Esophagus squamous epithelium (tissue), 5 donors: Measurements from ENCODE around the gene EIF3I. TPM values are rescaled to one million over a fixed set of nuclear protein-coding genes. Genes with fewer than 3 reads are reported as not detected.

Experiments used
- DNase-seq: peaks from one replicate; lab custom pipeline; 2025; lab: John Stamatoyannopoulos, UW
- H3K27ac ChIP-seq, 4 donors: fragments of 200-600 bp; sonication (generic); one replicate each; pipeline ENCODE4 v1.5.1; 2016 to 2019; ENCODE audit warnings: mild to moderate bottlenecking in 1 of 4
- H3K27me3 ChIP-seq, 4 donors: fragments of 200-600 bp; sonication (generic); 1 replicate in 3 of 4; 2 replicates in 1 of 4; pipeline versions ENCODE4 v1.5.1 to v1.6.0; 2017 to 2021; ENCODE audit warnings: antibody characterized with exemption in 1 of 4
- H3K36me3 ChIP-seq, 3 donors: fragments of 200-600 bp; sonication (generic); one replicate each; pipeline ENCODE4 v1.5.1; 2016 to 2019
- H3K4me1 ChIP-seq, 3 donors: fragments of 200-600 bp; sonication (generic); one replicate each; pipeline ENCODE4 v1.5.1; 2017 to 2019
- H3K4me3 ChIP-seq, 4 donors: fragments of 200-600 bp; sonication (generic); 1 replicate in 3 of 4; 2 replicates in 1 of 4; pipeline ENCODE4 v1.5.1; 2016 to 2019; ENCODE audit warnings: mild to moderate bottlenecking in 2 of 4, moderate library complexity in 1 of 4
- H3K9me3 ChIP-seq, 3 donors: fragments of 200-600 bp; sonication (generic); one replicate each; pipeline ENCODE4 v1.5.1; 2016 to 2019
- CTCF ChIP-seq, 6 experiments: fragments of 450-650 bp in 4 of 6; fragments of 200-600 bp in 2 of 6; sonication (generic) in 2 of 6; IDR thresholded peaks; one replicate each; pipeline ENCODE4 v1.5.1; 2016 to 2019; ENCODE audit warnings: antibody characterized with exemption in 6 of 6, mild to moderate bottlenecking in 4 of 6, moderate library complexity in 4 of 6
- POLR2A ChIP-seq, 4 donors: fragments of 450-650 bp; IDR thresholded peaks; one replicate each; pipeline ENCODE4 v1.6.1; 2017; ENCODE audit warnings: antibody characterized with exemption in 4 of 4, mild to moderate bottlenecking in 4 of 4, moderate library complexity in 3 of 4
- WGBS, 2 donors: methylation state at CpG; one replicate each; pipeline ENCODE4 v1.1.5; 2018; 5-methylcytosine and 5-hydroxymethylcytosine counted together
- intact Hi-C: fragments of 100-400 bp; cut with DNase I; formaldehyde crosslinking; loops from one replicate; pipeline ENCODE4 v1.15.0; 2022
- total RNA-seq, 4 donors: library from RNA; depleted of rRNA; stranded (reverse); fragments of >200 nt; gene quantifications; one replicate each; pipeline ENCODE4 v1.1.0, GENCODE V29; 2016
- donor health status: DM: yes; HTN: yes; CAD: no.

The EIF3I gene
- total RNA-seq, 4 donors from 2014 or later: 143 to 220 (median 202) TPM

- DNase-seq: no peak
- no peaks in the 10 kb centered on the region for H3K9me3 ChIP-seq
- no peak overlapping the region for H3K4me3 ChIP-seq
- H3K27me3 ChIP-seq: no peaks in the 10 kb centered on the region
- H3K4me1 ChIP-seq: peaks cover 2 to 14% (median 7%) of the 10 kb centered on the region in 3 donors
- peaks cover 41 to 98% (median 46%) of the 10 kb centered on the region in 3 donors for H3K36me3 ChIP-seq
- H3K27ac ChIP-seq: no peak overlapping the region
- intact Hi-C loops: no loop called here
- 72 to 86% methylated on average over 3 of the region's 3 CpGs for WGBS, 2 donors
- no peak for TF ChIP-seq CTCF (IDR thresholded peaks at IDR 0.05)
- TF ChIP-seq POLR2A (IDR thresholded peaks at IDR 0.05): no peak
Measured at GRCh38 chr1:32228771-32229170, 6.6 kb downstream of the EIF3I start.

DNA sequence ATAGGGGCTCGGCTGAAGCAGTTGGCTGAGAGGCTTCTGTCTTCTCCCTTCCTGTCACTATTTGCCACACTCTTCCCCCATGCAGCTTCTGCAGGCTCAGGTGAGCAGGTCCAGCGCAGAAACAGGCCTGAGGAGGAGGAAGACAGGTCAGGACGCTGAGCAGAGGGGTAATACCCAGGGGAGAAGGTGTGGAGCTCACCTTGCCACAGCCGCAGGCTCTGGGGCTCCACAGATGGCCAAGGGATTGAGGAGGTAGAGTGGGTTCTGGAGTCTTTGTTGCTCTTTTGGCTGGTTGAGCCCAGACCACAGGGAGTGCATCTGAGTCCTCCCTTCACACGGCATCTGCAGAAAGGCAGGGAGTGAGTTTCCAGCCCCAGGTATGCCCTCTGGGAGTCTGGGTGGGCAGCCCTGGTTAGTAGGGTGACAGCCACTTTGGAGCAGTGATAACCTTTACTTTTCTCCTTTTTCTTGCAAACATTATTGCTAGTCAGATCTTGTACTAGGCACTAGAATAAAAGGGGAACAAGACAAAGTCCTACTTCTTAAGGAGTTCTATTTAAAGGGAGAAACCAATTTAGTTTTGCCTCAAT, 9.7 kb downstream of the EIF3I start:
- 77 to 91% methylated on average over 4 of the region's 5 CpGs for WGBS, 2 donors
- no peak overlapping the region for H3K27ac ChIP-seq
- H3K4me1 ChIP-seq: peaks cover 0 to 10% (median 9%) of the 10 kb centered on the region in 3 donors
- H3K27me3 ChIP-seq: no peaks in the 10 kb centered on the region
- H3K4me3 ChIP-seq: no peak overlapping the region
- DNase-seq: no peak
- intact Hi-C loops: no loop called here
- H3K9me3 ChIP-seq: no peaks in the 10 kb centered on the region
- peaks cover 39 to 77% (median 41%) of the 10 kb centered on the region in 3 donors for H3K36me3 ChIP-seq
- no peak for TF ChIP-seq CTCF (IDR thresholded peaks at IDR 0.05)
- no peak for TF ChIP-seq POLR2A (IDR thresholded peaks at IDR 0.05)

DNA sequence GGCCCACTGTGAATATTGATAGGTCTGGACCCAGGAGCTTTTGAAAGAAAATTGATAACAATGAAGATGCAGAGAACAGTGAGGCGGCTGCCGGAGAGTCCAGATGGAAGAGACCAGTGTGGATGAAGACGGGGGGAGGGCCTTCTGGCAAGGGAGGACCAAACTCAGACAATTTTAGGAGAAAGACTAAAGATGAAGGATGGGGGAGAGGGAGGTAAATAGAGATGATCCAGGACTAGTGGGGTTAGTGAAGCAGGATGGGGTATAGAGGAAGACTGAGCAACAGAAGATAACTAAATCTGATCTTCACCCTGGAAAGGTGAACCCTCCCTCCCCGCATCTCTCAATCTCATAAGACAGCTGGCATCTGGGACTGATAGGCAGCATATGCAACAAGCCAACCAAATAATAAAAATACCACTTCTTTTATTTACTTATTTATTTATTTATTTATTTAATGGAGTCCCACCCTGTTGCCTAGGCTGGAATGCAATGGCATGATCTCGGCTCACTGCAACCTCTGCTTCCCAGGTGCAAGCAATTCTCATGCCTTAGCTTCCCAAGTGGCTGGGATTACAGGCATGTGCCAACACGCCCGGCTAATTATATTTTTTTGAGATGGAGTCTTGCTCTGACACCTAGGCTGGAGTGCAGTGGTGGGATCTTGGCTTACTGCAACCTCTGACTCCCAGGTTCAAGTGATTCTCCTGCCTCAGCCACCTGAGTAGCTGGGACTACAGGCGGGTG, 10.5 kb downstream of the EIF3I start:
- H3K36me3 ChIP-seq: peaks cover 34 to 69% (median 36%) of the 10 kb centered on the region in 3 donors
- H3K4me1 ChIP-seq: peaks cover 0 to 10% (median 9%) of the 10 kb centered on the region in 3 donors
- intact Hi-C loops: no loop called here
- no peaks in the 10 kb centered on the region for H3K9me3 ChIP-seq
- H3K27me3 ChIP-seq: no peaks in the 10 kb centered on the region
- 72 to 77% methylated on average over 8 of the region's 8 CpGs for WGBS, 2 donors
- no peak overlapping the region for H3K4me3 ChIP-seq
- TF ChIP-seq CTCF (IDR thresholded peaks at IDR 0.05): no peak
- TF ChIP-seq POLR2A (IDR thresholded peaks at IDR 0.05): no peak
- H3K27ac ChIP-seq: no peak overlapping the region
- no peak for DNase-seq

- intact Hi-C loops: no loop called here
- TF ChIP-seq POLR2A (IDR thresholded peaks at IDR 0.05): no peak
- no peak for TF ChIP-seq CTCF (IDR thresholded peaks at IDR 0.05)
- Histone ChIP-seq H3K27me3 (no peaks in the 10 kb centered on the region), H3K36me3 (peaks cover 16 to 48% (median 21%) of the 10 kb centered on the region in 3 donors), H3K9me3 (no peaks in the 10 kb centered on the region), H3K4me1 (peaks cover 1 to 18% (median 9%) of the 10 kb centered on the region in 3 donors), H3K4me3 (no peak overlapping the region), H3K27ac (no peak overlapping the region)
- 80% methylated on average over 4 of the region's 7 CpGs; no CpG with 5 or more reads in 1 of the 2 donors for WGBS, 2 donors
- no peak for DNase-seq
Measured at GRCh38 chr1:32234792-32235191, 12.6 kb downstream of the EIF3I start.

- TF ChIP-seq POLR2A (IDR thresholded peaks at IDR 0.05) (no peak), CTCF (IDR thresholded peaks at IDR 0.05) (no peak)
- Histone ChIP-seq H3K4me1 (peaks cover 5 to 52% (median 19%) of the 10 kb centered on the region in 3 donors), H3K9me3 (no peaks in the 10 kb centered on the region), H3K36me3 (peaks cover 0 to 8% (median 0%) of the 10 kb centered on the region in 3 donors), H3K4me3 (peak overlapping the region in 2 of 4 donors; percentile 71 to 77), H3K27ac (peak overlapping the region in 3 of 4 donors; percentile 82 to 91 (median 86)), H3K27me3 (no peaks in the 10 kb centered on the region)
- DNase-seq: no peak
- WGBS, 2 donors: 20 to 24% methylated on average over 1 to 4 of the region's 4 CpGs
- intact Hi-C loops: no loop called here
Measured at GRCh38 chr1:32239337-32239736, 17.1 kb downstream of the EIF3I start.
